Large intestine (tissue), 3 donors: ENCODE data around the gene CRYBB1. TPM values are rescaled to one million over a fixed set of nuclear protein-coding genes. Genes with fewer than 3 reads are reported as not detected.

Experiments used
- DNase-seq, 2 donors: peaks; one replicate each; pipeline versions ENCODE4 v3.0.0 to v3.0.0-alpha.2; 2013
- H3K27ac ChIP-seq: one replicate; pipeline ENCODE4 v1.5.1; 2013; ENCODE audit warnings: low read length
- H3K27me3 ChIP-seq: 2 replicates; pipeline ENCODE4 v1.6.1; 2013; ENCODE audit warnings: low read length; ENCODE audit not compliant: control insufficient read depth, insufficient read depth
- H3K36me3 ChIP-seq: 2 replicates; pipeline ENCODE4 v1.6.1; 2013; ENCODE audit warnings: low read length; ENCODE audit not compliant: control insufficient read depth, insufficient read depth
- H3K4me1 ChIP-seq: one replicate; pipeline ENCODE4 v1.6.1; 2013; ENCODE audit warnings: low read length; ENCODE audit not compliant: control insufficient read depth, insufficient read depth
- H3K4me3 ChIP-seq: one replicate; pipeline ENCODE4 v1.5.1; 2013; ENCODE audit warnings: low read length
- H3K9me3 ChIP-seq: one replicate; pipeline ENCODE4 v1.6.1; 2013; ENCODE audit warnings: mild to moderate bottlenecking, low read depth, low read length, moderate library complexity; ENCODE audit not compliant: control insufficient read depth
- WGBS: methylation state at CpG from one replicate; pipeline ENCODE4 v1.1.5; 2013; ENCODE audit warnings: low lambda C conversion rate; ENCODE audit not compliant: insufficient coverage; 5-methylcytosine and 5-hydroxymethylcytosine counted together
- polyA plus RNA-seq: library from polyadenylated mRNA; unstranded; fragments of 120-200 nt; gene quantifications from one replicate; pipeline ENCODE4 v1.2.1, GENCODE V29; 2013

CRYBB1 gene
- polyA plus RNA-seq, 1 donor, result 0.73 TPM

GRCh38 chr22:26635117-26635516 is 17.3 kb upstream of the CRYBB1 start:
- no peak overlapping the region for H3K27ac ChIP-seq
- no peaks in the 10 kb centered on the region for H3K4me1 ChIP-seq
- no peak overlapping the region for H3K4me3 ChIP-seq
- no peak for DNase-seq
- no peaks in the 10 kb centered on the region for H3K36me3 ChIP-seq
- 85% methylated on average over 2 of the region's 2 CpGs for WGBS
- H3K27me3 ChIP-seq, result no peaks in the 10 kb centered on the region
- H3K9me3 ChIP-seq, result no peaks in the 10 kb centered on the region

GRCh38 chr22:26634189-26634588 is 16.4 kb upstream of the CRYBB1 start:
- Histone ChIP-seq H3K27ac (no peak overlapping the region), H3K27me3 (no peaks in the 10 kb centered on the region), H3K4me1 (peaks cover 4% of the 10 kb centered on the region), H3K4me3 (no peak overlapping the region), H3K36me3 (no peaks in the 10 kb centered on the region), H3K9me3 (no peaks in the 10 kb centered on the region)
- whole genome bisulfite sequencing, result no CpG with 5 or more reads among the region's 3 CpGs
- DNase-seq, result no peak

GRCh38 chr22:26632422-26633155 is 14.8 kb upstream of the CRYBB1 start:
- WGBS, result no CpG with 5 or more reads among the region's 8 CpGs
- Histone ChIP-seq H3K27ac (no peak overlapping the region), H3K4me3 (no peak overlapping the region), H3K36me3 (no peaks in the 10 kb centered on the region), H3K27me3 (no peaks in the 10 kb centered on the region), H3K9me3 (no peaks in the 10 kb centered on the region), H3K4me1 (peaks cover 14% of the 10 kb centered on the region)
- no peak for DNase-seq

- Histone ChIP-seq H3K4me1 (peaks cover 14% of the 10 kb centered on the region), H3K27ac (no peak overlapping the region), H3K9me3 (no peaks in the 10 kb centered on the region), H3K36me3 (no peaks in the 10 kb centered on the region), H3K27me3 (no peaks in the 10 kb centered on the region), H3K4me3 (no peak overlapping the region)
- DNase-seq, result no peak
- WGBS, result no CpG with 5 or more reads among the region's 4 CpGs
Measured at GRCh38 chr22:26631282-26631681, 13.5 kb upstream of the CRYBB1 start.

GRCh38 chr22:26629988-26630761 is 12.3 kb upstream of the CRYBB1 start:
- peaks cover 14% of the 10 kb centered on the region for H3K4me1 ChIP-seq
- H3K27me3 ChIP-seq, result no peaks in the 10 kb centered on the region
- 80% methylated on average over 4 of the region's 18 CpGs for WGBS
- DNase-seq, result no peak
- H3K36me3 ChIP-seq, result no peaks in the 10 kb centered on the region
- no peaks in the 10 kb centered on the region for H3K9me3 ChIP-seq
- no peak overlapping the region for H3K4me3 ChIP-seq
- H3K27ac ChIP-seq, result no peak overlapping the region

- WGBS, result no CpG with 5 or more reads among the region's 12 CpGs
- Histone ChIP-seq H3K9me3 (no peaks in the 10 kb centered on the region), H3K4me3 (no peak overlapping the region), H3K27ac (no peak overlapping the region), H3K4me1 (peaks cover 14% of the 10 kb centered on the region), H3K27me3 (no peaks in the 10 kb centered on the region), H3K36me3 (no peaks in the 10 kb centered on the region)
- DNase-seq, result no peak
Measured at GRCh38 chr22:26624803-26625202, 7.0 kb upstream of the CRYBB1 start.

GRCh38 chr22:26623984-26624383 is 6.2 kb upstream of the CRYBB1 start:
- no peaks in the 10 kb centered on the region for H3K36me3 ChIP-seq
- DNase-seq, result no peak
- H3K9me3 ChIP-seq, result no peaks in the 10 kb centered on the region
- H3K27ac ChIP-seq, result no peak overlapping the region
- peaks cover 8% of the 10 kb centered on the region for H3K4me1 ChIP-seq
- H3K4me3 ChIP-seq, result no peak overlapping the region
- no peaks in the 10 kb centered on the region for H3K27me3 ChIP-seq
- WGBS, result no CpG with 5 or more reads among the region's 1 CpG

GRCh38 chr22:26621663-26622062 is 3.8 kb upstream of the CRYBB1 start, which contains the start of gene CRYBA4:
TSS of gene CRYBA4 (plus strand) at chr22:26621963. CDS start at chr22:26622597, 634 bp downstream.
- H3K27me3 ChIP-seq, result no peaks in the 10 kb centered on the region
- no peak within 1 kb of the TSS for H3K4me3 ChIP-seq
- no peaks in the 10 kb centered on the region for H3K36me3 ChIP-seq
- peaks cover 5% of the 10 kb centered on the region for H3K4me1 ChIP-seq
- WGBS, result no CpG with 5 or more reads among the region's 7 CpGs
- no peak for DNase-seq
- no peaks in the 10 kb centered on the region for H3K9me3 ChIP-seq
- no peak within 1 kb of the TSS for H3K27ac ChIP-seq

- Histone ChIP-seq H3K27ac (no peak overlapping the region), H3K4me1 (peaks cover 5% of the 10 kb centered on the region), H3K9me3 (no peaks in the 10 kb centered on the region), H3K4me3 (no peak overlapping the region), H3K27me3 (no peaks in the 10 kb centered on the region), H3K36me3 (no peaks in the 10 kb centered on the region)
- no peak for DNase-seq
- no CpG with 5 or more reads among the region's 2 CpGs for WGBS
Measured at GRCh38 chr22:26620197-26620596, 2.4 kb upstream of the CRYBB1 start.

GRCh38 chr22:26619510-26619909 is 1.7 kb upstream of the CRYBB1 start:
- Histone ChIP-seq H3K4me1 (peaks cover 5% of the 10 kb centered on the region), H3K27ac (no peak overlapping the region), H3K9me3 (no peaks in the 10 kb centered on the region), H3K4me3 (no peak overlapping the region), H3K27me3 (peaks cover under 1% of the 10 kb centered on the region), H3K36me3 (no peaks in the 10 kb centered on the region)
- no CpG with 5 or more reads among the region's 6 CpGs for whole genome bisulfite sequencing
- no peak for DNase-seq
